SK-N-SH (cell line): Measurements from ENCODE around the gene SDHA. TPM values are rescaled to one million over a fixed set of nuclear protein-coding genes. Genes with fewer than 3 reads are reported as not detected.
"Not testable (repeated sequence)": the region's sequence is repeated elsewhere in the genome, so short reads cannot be mapped to it uniquely, and the experiment has no call there.

ENCODE experiments used
- CTCF ChIA-PET: fragments of 300-600, 350-600 bp; formaldehyde crosslinking; extraction: SDS; loops from one replicate; lab custom pipeline; 2021; lab: Yijun Ruan, JAX
- POLR2A ChIA-PET: fragments of 350-600 bp; sonication (Branson Sonifier 250); formaldehyde crosslinking; extraction: SDS; loops from one replicate; lab custom pipeline; 2020; ENCODE audit warnings: antibody characterized with exemption, inconsistent platforms; lab: Yijun Ruan, JAX
- DNase-seq: peaks from one replicate; pipeline ENCODE4 v3.0.0; 2012
- H2AFZ ChIP-seq: fragments of 200-600 bp; sonication (generic); 2 replicates; pipeline ENCODE4 v1.8.1; 2016; ENCODE audit warnings: antibody characterized with exemption, mild to moderate bottlenecking, low read depth
- H3F3A ChIP-seq: fragments of 200-600 bp; sonication (generic); replicated peaks from 2 replicates; pipeline ENCODE3; 2016; ENCODE audit warnings: antibody characterized with exemption, mild to moderate bottlenecking; ENCODE audit not compliant: insufficient read depth
- H3K27ac ChIP-seq, 2 experiments: fragments of 200-500 bp in 1 of 2; fragments of 200-600 bp in 1 of 2; sonication (Bioruptor generic) in 1 of 2; sonication (generic), shearing (Covaris generic) in 1 of 2; 2 replicates each; pipeline versions ENCODE4 v1.5.1 to v1.6.1; 2014 to 2016; ENCODE audit warnings: low read depth in 2 of 2, inconsistent platforms in 1 of 2, low read length in 1 of 2, mild to moderate bottlenecking in 1 of 2, mixed read lengths in 1 of 2
- H3K27me3 ChIP-seq: fragments of 200-600 bp; sonication (generic), shearing (Covaris generic); 2 replicates; pipeline ENCODE4 v1.6.1; 2016; ENCODE audit warnings: mixed run types; ENCODE audit not compliant: insufficient read depth
- H3K36me3 ChIP-seq, 2 experiments: fragments of 200-500 bp in 1 of 2; fragments of 200-600 bp in 1 of 2; sonication (Bioruptor generic) in 1 of 2; sonication (generic) in 1 of 2; replicated peaks in 1 of 2; 2 replicates each; pipeline versions ENCODE3 to v1.5.1; 2014 to 2016; ENCODE audit warnings: low read length in 1 of 2, mild to moderate bottlenecking in 1 of 2; ENCODE audit not compliant: insufficient read depth in 2 of 2, control insufficient read depth in 1 of 2
- H3K4me1 ChIP-seq, 2 experiments: fragments of 200-500 bp in 1 of 2; fragments of 200-600 bp in 1 of 2; sonication (Bioruptor generic) in 1 of 2; sonication (generic), shearing (Covaris generic) in 1 of 2; 2 replicates each; pipeline versions ENCODE4 v1.5.1 to v1.6.1; 2014 to 2016; ENCODE audit warnings: low read depth in 1 of 2, low read length in 1 of 2, mixed run types in 1 of 2; ENCODE audit not compliant: insufficient read depth in 2 of 2, control insufficient read depth in 1 of 2
- H3K4me2 ChIP-seq: fragments of 200-600 bp; sonication (generic), shearing (Covaris generic); 2 replicates; pipeline ENCODE4 v1.6.1; 2017; ENCODE audit warnings: mixed run types
- H3K4me3 ChIP-seq, 2 experiments: fragments of 200-500 bp in 1 of 2; fragments of 200-600 bp in 1 of 2; sonication (Bioruptor generic) in 1 of 2; sonication (generic), shearing (Covaris generic) in 1 of 2; 2 replicates each; pipeline versions ENCODE4 v1.5.1 to v1.8.1; 2014 to 2016; ENCODE audit warnings: low read depth in 2 of 2, inconsistent platforms in 1 of 2, low read length in 1 of 2, mild to moderate bottlenecking in 1 of 2, mixed read lengths in 1 of 2, moderate library complexity in 1 of 2
- H3K79me2 ChIP-seq: fragments of 200-600 bp; sonication (generic); 2 replicates; pipeline ENCODE4 v1.8.1; 2017; ENCODE audit warnings: mild to moderate bottlenecking; ENCODE audit not compliant: insufficient read depth
- H3K9ac ChIP-seq: fragments of 200-600 bp; sonication (generic); 2 replicates; pipeline ENCODE4 v1.6.1; 2017; ENCODE audit warnings: mixed run types
- H3K9me2 ChIP-seq: fragments of 200-600 bp; sonication (generic); 2 replicates; pipeline ENCODE4 v1.6.1; 2017; ENCODE audit warnings: mixed run types
- H3K9me3 ChIP-seq: fragments of 200-600 bp; sonication (generic); 2 replicates; pipeline ENCODE4 v1.6.1; 2017; ENCODE audit warnings: mixed run types, mild to moderate bottlenecking, moderate library complexity
- H4K20me1 ChIP-seq: fragments of 200-600 bp; sonication (generic); 2 replicates; pipeline ENCODE4 v1.6.1; 2017; ENCODE audit warnings: mild to moderate bottlenecking, mixed run types; ENCODE audit not compliant: insufficient read depth
- CHD2 ChIP-seq: fragments of 150-350 bp; IDR thresholded peaks from 2 replicates; pipeline ENCODE4 v1.6.1; 2018; ENCODE audit warnings: low read length; ENCODE audit not compliant: partially characterized antibody
- FOXM1 ChIP-seq: IDR thresholded peaks from 2 replicates; pipeline ENCODE4 v1.4.0; 2012; ENCODE audit warnings: low read depth, mild to moderate bottlenecking
- MXI1 ChIP-seq: IDR thresholded peaks from 2 replicates; pipeline ENCODE4 v1.6.1; 2012; ENCODE audit warnings: mild to moderate bottlenecking, low read depth, low read length, improper control_type of control experiment
- NFIC ChIP-seq: IDR thresholded peaks from 2 replicates; pipeline ENCODE4 v1.4.0; 2012; ENCODE audit warnings: borderline replicate concordance
- RFX5 ChIP-seq: IDR thresholded peaks from 2 replicates; pipeline ENCODE4 v1.6.1; 2012; ENCODE audit warnings: mild to moderate bottlenecking, improper control_type of control experiment, low read length
- TAF1 ChIP-seq: IDR thresholded peaks from 2 replicates; pipeline ENCODE4 v1.6.1; 2012; ENCODE audit warnings: low read depth, mild to moderate bottlenecking, low read length, moderate library complexity, borderline replicate concordance
- TCF12 ChIP-seq: IDR thresholded peaks from 2 replicates; pipeline ENCODE4 v1.4.0; 2012
- YY1 ChIP-seq: IDR thresholded peaks from 2 replicates; pipeline ENCODE4 v1.4.0; 2012; ENCODE audit warnings: low read depth, mild to moderate bottlenecking
- WGBS: methylation state at CpG from one replicate; pipeline ENCODE4 v1.1.6; 2017; ENCODE audit warnings: low lambda C conversion rate; 5-methylcytosine and 5-hydroxymethylcytosine counted together
- polyA plus RNA-seq, 3 experiments: library from polyadenylated mRNA; depleted of rRNA; stranded (reverse); fragments of >200 nt; gene quantifications; 2 replicates each; pipeline ENCODE4 v1.2.3, GENCODE V29; 2012
- TF ChIP-seq, protein P1 (sequence below): IDR thresholded peaks from 2 replicates; pipeline ENCODE4; 2012
- TF ChIP-seq, protein P2 (sequence below): fragments of 150-350 bp; IDR thresholded peaks from 2 replicates; pipeline ENCODE4 v1.6.1; 2016; ENCODE audit warnings: mild to moderate bottlenecking, low read depth, low read length
- TF ChIP-seq, protein P3 (sequence below): IDR thresholded peaks from 2 replicates; pipeline ENCODE4 v1.6.1; 2012; ENCODE audit warnings: mild to moderate bottlenecking, low read depth, low read length, moderate library complexity
- TF ChIP-seq, protein P4 (sequence below): IDR thresholded peaks from 2 replicates; pipeline ENCODE4 v1.4.0; 2012; ENCODE audit warnings: low read depth

The SDHA gene
- polyA plus RNA-seq, 1 of the 3 experiments (the other 2 are of a cell fraction), result 106 TPM

DNA sequence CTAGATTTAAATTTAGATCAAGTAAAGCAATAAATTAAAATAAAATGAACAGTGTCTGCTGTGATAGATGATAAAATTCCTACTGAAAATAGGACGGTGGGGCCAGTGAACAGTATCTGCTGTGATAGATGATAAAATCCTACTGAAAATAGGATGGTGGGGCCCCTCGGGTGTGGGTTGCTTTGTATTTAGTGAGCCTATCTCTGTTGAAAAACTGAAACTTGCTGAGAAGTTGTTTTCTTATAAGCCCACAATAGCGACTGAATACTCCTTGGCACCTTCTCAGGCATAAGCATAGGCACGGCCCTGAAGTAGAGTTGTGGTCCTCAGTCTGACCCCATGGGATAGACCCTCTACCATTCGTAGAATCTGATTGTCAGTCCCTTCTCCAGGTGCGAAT is 5.7 kb downstream of the SDHA start (continued):
- TF ChIP-seq YY1, result no peak
- TF ChIP-seq, protein P1, sequence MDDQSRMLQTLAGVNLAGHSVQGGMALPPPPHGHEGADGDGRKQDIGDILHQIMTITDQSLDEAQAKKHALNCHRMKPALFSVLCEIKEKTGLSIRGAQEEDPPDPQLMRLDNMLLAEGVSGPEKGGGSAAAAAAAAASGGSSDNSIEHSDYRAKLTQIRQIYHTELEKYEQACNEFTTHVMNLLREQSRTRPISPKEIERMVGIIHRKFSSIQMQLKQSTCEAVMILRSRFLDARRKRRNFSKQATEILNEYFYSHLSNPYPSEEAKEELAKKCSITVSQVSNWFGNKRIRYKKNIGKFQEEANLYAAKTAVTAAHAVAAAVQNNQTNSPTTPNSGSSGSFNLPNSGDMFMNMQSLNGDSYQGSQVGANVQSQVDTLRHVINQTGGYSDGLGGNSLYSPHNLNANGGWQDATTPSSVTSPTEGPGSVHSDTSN, result no peak

DNA sequence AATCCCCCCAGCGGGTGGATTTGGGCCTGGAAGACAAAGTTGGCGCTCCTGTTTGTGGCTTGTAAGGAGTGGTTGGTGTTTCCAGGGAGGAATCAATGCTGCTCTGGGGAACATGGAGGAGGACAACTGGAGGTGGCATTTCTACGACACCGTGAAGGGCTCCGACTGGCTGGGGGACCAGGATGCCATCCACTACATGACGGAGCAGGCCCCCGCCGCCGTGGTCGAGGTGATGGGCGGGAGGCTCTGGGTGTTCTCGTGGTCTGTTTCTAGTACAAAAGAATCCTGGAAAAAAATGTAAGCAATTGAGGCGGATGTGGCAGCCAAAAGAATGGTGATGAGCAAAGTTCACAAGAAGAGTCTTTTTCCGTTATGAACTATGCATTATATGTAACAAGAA is 7.2 kb downstream of the SDHA start:
- WGBS, result 97% methylated on average over 12 of the region's 14 CpGs
- peaks cover 40 to 51% of the 10 kb centered on the region in 2 experiments for H3K36me3 ChIP-seq
- no peak overlapping the region for H3K4me3 ChIP-seq
- CTCF ChIA-PET, result no interaction called here
- no peak overlapping the region for H3K9ac ChIP-seq
- peaks cover 54% of the 10 kb centered on the region for H3K79me2 ChIP-seq
- no peaks in the 10 kb centered on the region for H3K27me3 ChIP-seq
- peaks cover 37% of the 10 kb centered on the region for H4K20me1 ChIP-seq
- DNase-seq, result no peak
- no peak overlapping the region for H3K27ac ChIP-seq
- no peak overlapping the region for H3K4me2 ChIP-seq
- H3F3A ChIP-seq, result no peaks in the 10 kb centered on the region
- peaks cover 0 to 13% of the 10 kb centered on the region in 2 experiments; a peak in 3 of 4 replicates for H3K4me1 ChIP-seq
- TF ChIP-seq, protein P2, sequence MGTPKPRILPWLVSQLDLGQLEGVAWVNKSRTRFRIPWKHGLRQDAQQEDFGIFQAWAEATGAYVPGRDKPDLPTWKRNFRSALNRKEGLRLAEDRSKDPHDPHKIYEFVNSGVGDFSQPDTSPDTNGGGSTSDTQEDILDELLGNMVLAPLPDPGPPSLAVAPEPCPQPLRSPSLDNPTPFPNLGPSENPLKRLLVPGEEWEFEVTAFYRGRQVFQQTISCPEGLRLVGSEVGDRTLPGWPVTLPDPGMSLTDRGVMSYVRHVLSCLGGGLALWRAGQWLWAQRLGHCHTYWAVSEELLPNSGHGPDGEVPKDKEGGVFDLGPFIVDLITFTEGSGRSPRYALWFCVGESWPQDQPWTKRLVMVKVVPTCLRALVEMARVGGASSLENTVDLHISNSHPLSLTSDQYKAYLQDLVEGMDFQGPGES, result no peak
- TF ChIP-seq, protein P3, sequence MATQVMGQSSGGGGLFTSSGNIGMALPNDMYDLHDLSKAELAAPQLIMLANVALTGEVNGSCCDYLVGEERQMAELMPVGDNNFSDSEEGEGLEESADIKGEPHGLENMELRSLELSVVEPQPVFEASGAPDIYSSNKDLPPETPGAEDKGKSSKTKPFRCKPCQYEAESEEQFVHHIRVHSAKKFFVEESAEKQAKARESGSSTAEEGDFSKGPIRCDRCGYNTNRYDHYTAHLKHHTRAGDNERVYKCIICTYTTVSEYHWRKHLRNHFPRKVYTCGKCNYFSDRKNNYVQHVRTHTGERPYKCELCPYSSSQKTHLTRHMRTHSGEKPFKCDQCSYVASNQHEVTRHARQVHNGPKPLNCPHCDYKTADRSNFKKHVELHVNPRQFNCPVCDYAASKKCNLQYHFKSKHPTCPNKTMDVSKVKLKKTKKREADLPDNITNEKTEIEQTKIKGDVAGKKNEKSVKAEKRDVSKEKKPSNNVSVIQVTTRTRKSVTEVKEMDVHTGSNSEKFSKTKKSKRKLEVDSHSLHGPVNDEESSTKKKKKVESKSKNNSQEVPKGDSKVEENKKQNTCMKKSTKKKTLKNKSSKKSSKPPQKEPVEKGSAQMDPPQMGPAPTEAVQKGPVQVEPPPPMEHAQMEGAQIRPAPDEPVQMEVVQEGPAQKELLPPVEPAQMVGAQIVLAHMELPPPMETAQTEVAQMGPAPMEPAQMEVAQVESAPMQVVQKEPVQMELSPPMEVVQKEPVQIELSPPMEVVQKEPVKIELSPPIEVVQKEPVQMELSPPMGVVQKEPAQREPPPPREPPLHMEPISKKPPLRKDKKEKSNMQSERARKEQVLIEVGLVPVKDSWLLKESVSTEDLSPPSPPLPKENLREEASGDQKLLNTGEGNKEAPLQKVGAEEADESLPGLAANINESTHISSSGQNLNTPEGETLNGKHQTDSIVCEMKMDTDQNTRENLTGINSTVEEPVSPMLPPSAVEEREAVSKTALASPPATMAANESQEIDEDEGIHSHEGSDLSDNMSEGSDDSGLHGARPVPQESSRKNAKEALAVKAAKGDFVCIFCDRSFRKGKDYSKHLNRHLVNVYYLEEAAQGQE, result no peak
- TF ChIP-seq YY1, result no peak
- TF ChIP-seq FOXM1, result no peak
- TF ChIP-seq TAF1, result no peak
- TF ChIP-seq NFIC, result no peak
- TF ChIP-seq, protein P4, sequence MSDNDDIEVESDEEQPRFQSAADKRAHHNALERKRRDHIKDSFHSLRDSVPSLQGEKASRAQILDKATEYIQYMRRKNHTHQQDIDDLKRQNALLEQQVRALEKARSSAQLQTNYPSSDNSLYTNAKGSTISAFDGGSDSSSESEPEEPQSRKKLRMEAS, result no peak
- TF ChIP-seq, protein P1, result no peak
- TF ChIP-seq MXI1, result no peak
- no peak for TF ChIP-seq RFX5
- TF ChIP-seq TCF12, result no peak
- no peak for TF ChIP-seq CHD2
- TF ChIP-seq, all 33 proteins: peak for 0
- Histone ChIP-seq H3K9me2 (no peaks in the 10 kb centered on the region), H3K9me3 (no peaks in the 10 kb centered on the region), H2AFZ (no peak overlapping the region)
- POLR2A ChIA-PET, result no interaction called here

DNA sequence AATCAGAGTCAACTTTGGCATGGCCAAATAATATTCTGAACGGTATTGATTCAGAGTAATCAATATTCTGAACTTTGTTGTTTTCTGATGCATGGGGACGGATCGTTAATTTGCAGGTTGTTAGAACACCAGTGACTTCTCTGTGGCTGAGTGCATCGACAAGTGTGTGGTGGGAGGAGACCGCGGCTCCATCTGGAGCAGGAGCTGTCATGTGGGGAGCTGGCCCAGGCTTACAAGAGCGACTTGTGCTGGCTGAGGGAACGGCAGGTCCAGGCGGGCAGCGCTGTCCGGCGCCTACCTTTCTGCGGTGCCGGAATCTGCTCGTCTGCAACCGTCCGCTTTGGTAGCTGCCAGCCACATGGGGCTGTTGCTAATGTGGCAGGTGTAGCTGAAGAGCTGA is 9.3 kb downstream of the SDHA start:
- Histone ChIP-seq H3K36me3 (peaks cover 46 to 47% of the 10 kb centered on the region in 2 experiments), H3K79me2 (peaks cover 34% of the 10 kb centered on the region), H4K20me1 (peaks cover 18% of the 10 kb centered on the region)
- H3K9me2 ChIP-seq, H3K9ac ChIP-seq, POLR2A ChIA-PET, H3K4me1 ChIP-seq, DNase-seq, CTCF ChIA-PET, H2AFZ ChIP-seq, H3K4me2 ChIP-seq, H3K9me3 ChIP-seq, H3K27ac ChIP-seq, H3K27me3 ChIP-seq, H3K4me3 ChIP-seq, H3F3A ChIP-seq: not testable (repeated sequence)
- WGBS, result 97% methylated on average over 11 of the region's 17 CpGs
